C4-2B (cell line): Measurements from ENCODE around the gene FAM53B.

Experiments
- CTCF ChIP-seq: fragments of 450-650 bp; conservative IDR thresholded peaks from 2 replicates; pipeline ENCODE4 v1.5.1; 2017; ENCODE audit warnings: mild to moderate bottlenecking
- ZFX ChIP-seq: fragments of 450-650 bp; IDR thresholded peaks from 2 replicates; pipeline ENCODE4 v1.6.1; 2017

GRCh38 chr10:124792998-124793352 lies 48.8 kb upstream of the FAM53B start:
- TF ChIP-seq CTCF (no peak), ZFX (no peak)
